Osteoblast (primary cell): ENCODE data around the gene IFFO2. TPM values are rescaled to one million over a fixed set of nuclear protein-coding genes. Genes with fewer than 3 reads are reported as not detected.

Experiments
- DNase-seq: peaks from one replicate; pipeline ENCODE4 v3.0.0; 2011; ENCODE audit warnings: low spot score, mixed read lengths; ENCODE audit not compliant: insufficient read length; ENCODE audit errors: missing footprints
- H2AFZ ChIP-seq: 2 replicates; pipeline ENCODE4 v1.6.0; 2011; ENCODE audit warnings: mild to moderate bottlenecking, low read length
- H3K27ac ChIP-seq: 2 replicates; pipeline ENCODE4 v1.5.1; 2011; ENCODE audit warnings: mild to moderate bottlenecking, low read depth, low read length, moderate library complexity
- H3K27me3 ChIP-seq: 2 replicates; pipeline ENCODE4 v1.6.0; 2012; ENCODE audit warnings: mild to moderate bottlenecking, control low read depth, inconsistent platforms, low read length, moderate library complexity; ENCODE audit not compliant: insufficient read depth
- H3K36me3 ChIP-seq: 2 replicates; pipeline ENCODE4 v1.5.1; 2011; ENCODE audit warnings: mild to moderate bottlenecking, low read length, control low read depth, moderate library complexity; ENCODE audit not compliant: insufficient read depth
- H3K4me1 ChIP-seq: 2 replicates; pipeline ENCODE4 v1.5.1; 2011; ENCODE audit warnings: mild to moderate bottlenecking, low read length, control low read depth, moderate library complexity; ENCODE audit not compliant: insufficient read depth
- H3K4me2 ChIP-seq: 2 replicates; pipeline ENCODE4 v1.6.0; 2011; ENCODE audit warnings: mild to moderate bottlenecking, low read length; ENCODE audit not compliant: insufficient read depth
- H3K4me3 ChIP-seq: fragments of 200-600 bp; sonication (generic); 3 replicates; pipeline ENCODE4 v1.5.1; 2012; ENCODE audit warnings: mild to moderate bottlenecking, low read length, inconsistent platforms; ENCODE audit not compliant: insufficient read depth
- H3K79me2 ChIP-seq: 2 replicates; pipeline ENCODE4 v1.6.0; 2012; ENCODE audit warnings: mild to moderate bottlenecking, low read length, control low read depth, inconsistent platforms; ENCODE audit not compliant: insufficient read depth
- H3K9me3 ChIP-seq: 2 replicates; pipeline ENCODE4 v1.5.1; 2011; ENCODE audit warnings: low read depth, low read length, control low read depth
- H4K20me1 ChIP-seq: 2 replicates; pipeline ENCODE4 v1.6.0; 2012; ENCODE audit warnings: mild to moderate bottlenecking, low read length, control low read depth; ENCODE audit not compliant: insufficient read depth
- CTCF ChIP-seq: IDR thresholded peaks from 2 replicates; pipeline ENCODE4 v1.5.1; 2011; ENCODE audit warnings: mild to moderate bottlenecking, low read depth, low read length, moderate library complexity; ENCODE audit errors: extremely low read depth
- total RNA-seq: library from RNA; depleted of rRNA; stranded (reverse); fragments of >200 nt; gene quantifications from 2 replicates; pipeline ENCODE4 v1.2.3, GENCODE V29; 2012

IFFO2 gene
- total RNA-seq, 1 donor: 10.9 TPM

GRCh38 chr1:18875107-18875795 lies 81.2 kb downstream of the IFFO2 start:
- H3K27me3 ChIP-seq: no peaks in the 10 kb centered on the region
- no peak overlapping the region for H3K4me3 ChIP-seq
- H3K9me3 ChIP-seq: no peaks in the 10 kb centered on the region
- no peaks in the 10 kb centered on the region for H3K79me2 ChIP-seq
- peak; percentile 90 for TF ChIP-seq CTCF
- peak overlapping the region; percentile 51 for H2AFZ ChIP-seq
- H3K27ac ChIP-seq: no peak overlapping the region
- no peaks in the 10 kb centered on the region for H3K36me3 ChIP-seq
- H4K20me1 ChIP-seq: no peaks in the 10 kb centered on the region
- no peak overlapping the region for H3K4me2 ChIP-seq
- DNase-seq: peak; percentile 100
- no peaks in the 10 kb centered on the region for H3K4me1 ChIP-seq

- Histone ChIP-seq H2AFZ (no peak overlapping the region), H3K4me2 (no peak overlapping the region), H3K27ac (no peak overlapping the region), H3K4me3 (no peak overlapping the region), H3K9me3 (no peaks in the 10 kb centered on the region), H3K36me3 (no peaks in the 10 kb centered on the region), H3K4me1 (no peaks in the 10 kb centered on the region), H3K27me3 (peaks cover 3% of the 10 kb centered on the region), H4K20me1 (no peaks in the 10 kb centered on the region), H3K79me2 (no peaks in the 10 kb centered on the region)
- DNase-seq: peak; percentile 43
- no peak for TF ChIP-seq CTCF
Observed at GRCh38 chr1:18874600-18874999, 81.9 kb downstream of the IFFO2 start.

GRCh38 chr1:18874036-18874435 lies 82.4 kb downstream of the IFFO2 start:
- Histone ChIP-seq H3K4me3 (no peak overlapping the region), H3K36me3 (no peaks in the 10 kb centered on the region), H3K27ac (no peak overlapping the region), H3K79me2 (no peaks in the 10 kb centered on the region), H4K20me1 (no peaks in the 10 kb centered on the region), H3K4me1 (no peaks in the 10 kb centered on the region), H3K4me2 (no peak overlapping the region), H3K9me3 (no peaks in the 10 kb centered on the region), H3K27me3 (peaks cover 5% of the 10 kb centered on the region), H2AFZ (no peak overlapping the region)
- DNase-seq: no peak
- TF ChIP-seq CTCF: no peak

GRCh38 chr1:18872071-18872611 lies 84.3 kb downstream of the IFFO2 start:
- Histone ChIP-seq H3K4me2 (no peak overlapping the region), H3K79me2 (no peaks in the 10 kb centered on the region), H3K27me3 (peaks cover 7% of the 10 kb centered on the region), H3K27ac (no peak overlapping the region), H2AFZ (no peak overlapping the region), H3K9me3 (no peaks in the 10 kb centered on the region), H4K20me1 (no peaks in the 10 kb centered on the region), H3K36me3 (no peaks in the 10 kb centered on the region), H3K4me3 (no peak overlapping the region), H3K4me1 (no peaks in the 10 kb centered on the region)
- no peak for TF ChIP-seq CTCF
- no peak for DNase-seq
